Neural progenitor cell (in vitro differentiated cells): ENCODE measurements around the gene USP9X. TPM values are rescaled to one million over a fixed set of nuclear protein-coding genes. Genes with fewer than 3 reads are reported as not detected.

Experiments
- DNase-seq: peaks from one replicate; pipeline ENCODE4 v3.0.0-alpha.2; 2016; ENCODE audit warnings: low spot score
- H2AFZ ChIP-seq: fragments of 200-600 bp; sonication (generic); replicated peaks from 2 replicates; pipeline ENCODE4 v1.6.1; 2016; ENCODE audit warnings: antibody characterized with exemption
- H3F3A ChIP-seq: fragments of 200-600 bp; sonication (generic); 2 replicates; pipeline ENCODE4 v1.6.1; 2016; ENCODE audit warnings: antibody characterized with exemption, low read depth
- H3K27ac ChIP-seq: fragments of 200-600 bp; sonication (generic); 2 replicates; pipeline ENCODE4 v1.5.1; 2016; ENCODE audit warnings: mild to moderate bottlenecking
- H3K27me3 ChIP-seq: fragments of 200-600 bp; sonication (generic); 2 replicates; pipeline ENCODE4 v1.6.1; 2016; ENCODE audit warnings: mild to moderate bottlenecking, moderate library complexity
- H3K36me3 ChIP-seq: fragments of 200-600 bp; sonication (generic); 2 replicates; pipeline ENCODE4 v1.5.1; 2016
- H3K4me1 ChIP-seq: fragments of 200-600 bp; sonication (generic); 2 replicates; pipeline ENCODE4 v1.6.1; 2016; ENCODE audit warnings: mixed run types
- H3K4me2 ChIP-seq: fragments of 200-600 bp; sonication (generic); 2 replicates; pipeline ENCODE4 v1.6.1; 2016
- H3K4me3 ChIP-seq: fragments of 200-600 bp; sonication (generic); 2 replicates; pipeline ENCODE4 v1.5.1; 2016
- H3K79me2 ChIP-seq: fragments of 200-600 bp; sonication (generic); 2 replicates; pipeline ENCODE4 v1.6.1; 2016; ENCODE audit warnings: low read depth
- H3K9ac ChIP-seq: fragments of 200-600 bp; sonication (generic); 2 replicates; pipeline ENCODE4 v1.6.1; 2016
- H3K9me3 ChIP-seq: fragments of 200-600 bp; sonication (generic); 2 replicates; pipeline ENCODE4 v1.5.1; 2016; ENCODE audit warnings: low read depth
- H4K20me1 ChIP-seq: fragments of 200-600 bp; sonication (generic); 2 replicates; pipeline ENCODE4 v1.6.1; 2016; ENCODE audit warnings: low read depth
- H3K27ac Mint-ChIP-seq: 3 replicates; pipeline ENCODE4 v1.8.0; 2021; ENCODE audit warnings: mixed read lengths
- H3K27me3 Mint-ChIP-seq: 2 replicates; pipeline ENCODE4 v1.8.0; 2022; ENCODE audit warnings: low read depth, mild to moderate bottlenecking, inconsistent platforms, moderate library complexity, mixed read lengths; ENCODE audit not compliant: insufficient read depth
- H3K36me3 Mint-ChIP-seq: 3 replicates; pipeline ENCODE4 v1.8.0; 2021; ENCODE audit warnings: mixed read lengths
- H3K4me1 Mint-ChIP-seq: 3 replicates; pipeline ENCODE4 v1.8.0; 2021; ENCODE audit warnings: mixed read lengths
- H3K4me3 Mint-ChIP-seq: 3 replicates; pipeline ENCODE4 v1.8.0; 2021; ENCODE audit warnings: mild to moderate bottlenecking, moderate library complexity, mixed read lengths
- H3K9me3 Mint-ChIP-seq: 3 replicates; pipeline ENCODE4 v1.8.0; 2020; ENCODE audit warnings: mixed read lengths
- CTCF ChIP-seq: fragments of 200-600 bp; sonication (generic); IDR thresholded peaks from 2 replicates; pipeline ENCODE4 v1.5.1; 2017; ENCODE audit warnings: antibody characterized with exemption, mild to moderate bottlenecking
- EZH2 ChIP-seq: fragments of 200-600 bp; sonication (generic); IDR thresholded peaks from 2 replicates; pipeline ENCODE4 v1.6.1; 2017; ENCODE audit warnings: antibody characterized with exemption, mild to moderate bottlenecking, moderate library complexity
- EZH2phosphoT487 ChIP-seq: fragments of 200-600 bp; sonication (generic); IDR thresholded peaks from 2 replicates; pipeline ENCODE4 v1.6.1; 2017; ENCODE audit warnings: antibody characterized with exemption
- total RNA-seq: library from RNA; depleted of rRNA; stranded (reverse); fragments of >200 nt; gene quantifications from 2 replicates; pipeline ENCODE4 v1.2.3, GENCODE V29; 2015; ENCODE audit warnings: low replicate concordance

USP9X gene
- total RNA-seq, 1 donor from 2014 or later: 115 TPM

DNA sequence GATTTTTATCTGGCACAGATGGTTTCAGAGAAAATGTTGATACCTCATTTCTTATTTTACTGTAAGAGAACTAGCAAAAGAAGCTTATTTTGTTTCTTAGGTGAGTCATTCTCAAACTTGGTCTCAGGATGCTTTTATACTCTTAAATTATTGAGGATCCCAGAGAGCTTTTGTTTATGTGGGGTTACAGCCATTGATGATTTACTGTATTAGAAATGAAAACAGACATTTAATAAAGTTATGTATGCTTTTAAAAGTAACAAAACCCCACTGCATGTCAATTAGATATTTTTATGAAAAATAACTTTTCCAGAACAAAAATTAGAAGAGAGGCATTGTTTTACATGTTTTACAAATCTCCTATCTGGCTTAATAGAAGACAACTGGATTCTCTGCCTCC is 12.1 kb downstream of the USP9X start:
- H2AFZ ChIP-seq: no peak overlapping the region
- peaks cover 13% of the 10 kb centered on the region for H3K4me1 Mint-ChIP-seq
- peaks cover 85% of the 10 kb centered on the region for H4K20me1 ChIP-seq
- no peak overlapping the region for H3K27ac Mint-ChIP-seq
- H3K9ac ChIP-seq: no peak overlapping the region
- H3K79me2 ChIP-seq: peaks cover 100% of the 10 kb centered on the region
- no peak overlapping the region for H3K27ac ChIP-seq
- peaks cover 2% of the 10 kb centered on the region for H3K27me3 Mint-ChIP-seq
- peaks cover 26% of the 10 kb centered on the region for H3F3A ChIP-seq
- peaks cover 23% of the 10 kb centered on the region for H3K36me3 Mint-ChIP-seq
- peaks cover 28% of the 10 kb centered on the region for H3K4me1 ChIP-seq
- TF ChIP-seq EZH2phosphoT487: no peak
- TF ChIP-seq EZH2: no peak
- TF ChIP-seq CTCF: no peak
- peaks cover 10% of the 10 kb centered on the region for H3K9me3 Mint-ChIP-seq
- no peak overlapping the region for H3K4me3 ChIP-seq
- DNase-seq: no peak
- H3K4me3 Mint-ChIP-seq: no peak overlapping the region
- no peaks in the 10 kb centered on the region for H3K36me3 ChIP-seq
- H3K9me3 ChIP-seq: no peaks in the 10 kb centered on the region
- no peaks in the 10 kb centered on the region for H3K27me3 ChIP-seq
- H3K4me2 ChIP-seq: no peak overlapping the region

GRCh38 chrX:41100200-41100599 is 15.0 kb downstream of the USP9X start:
- peaks cover 17% of the 10 kb centered on the region for H3F3A ChIP-seq
- H3K27me3 ChIP-seq: no peaks in the 10 kb centered on the region
- peaks cover 24% of the 10 kb centered on the region for H3K4me1 ChIP-seq
- H2AFZ ChIP-seq: no peak overlapping the region
- Mint-ChIP-seq H3K27me3 (peaks cover 2% of the 10 kb centered on the region), H3K4me1 (peaks cover 10% of the 10 kb centered on the region), H3K4me3 (no peak overlapping the region), H3K36me3 (peaks cover 19% of the 10 kb centered on the region), H3K9me3 (peaks cover 10% of the 10 kb centered on the region), H3K27ac (no peak overlapping the region)
- DNase-seq: no peak
- H3K4me2 ChIP-seq: no peak overlapping the region
- H3K27ac ChIP-seq: no peak overlapping the region
- no peaks in the 10 kb centered on the region for H3K9me3 ChIP-seq
- peaks cover 85% of the 10 kb centered on the region for H4K20me1 ChIP-seq
- peaks cover 100% of the 10 kb centered on the region for H3K79me2 ChIP-seq
- TF ChIP-seq EZH2phosphoT487 (no peak), CTCF (no peak), EZH2 (no peak)
- no peak overlapping the region for H3K4me3 ChIP-seq
- H3K9ac ChIP-seq: no peak overlapping the region
- no peaks in the 10 kb centered on the region for H3K36me3 ChIP-seq

GRCh38 chrX:41100819-41101218 is 15.6 kb downstream of the USP9X start:
- H3K4me1 Mint-ChIP-seq: peaks cover 4% of the 10 kb centered on the region
- H3K36me3 ChIP-seq: no peaks in the 10 kb centered on the region
- H3K9me3 ChIP-seq: no peaks in the 10 kb centered on the region
- peaks cover 19% of the 10 kb centered on the region for H3K36me3 Mint-ChIP-seq
- no peaks in the 10 kb centered on the region for H3K27me3 ChIP-seq
- no peak for TF ChIP-seq EZH2phosphoT487
- TF ChIP-seq CTCF: no peak
- no peak for TF ChIP-seq EZH2
- no peak overlapping the region for H3K4me2 ChIP-seq
- H3F3A ChIP-seq: peaks cover 11% of the 10 kb centered on the region
- peaks cover 2% of the 10 kb centered on the region for H3K27me3 Mint-ChIP-seq
- H3K9me3 Mint-ChIP-seq: peaks cover 10% of the 10 kb centered on the region
- no peak overlapping the region for H3K4me3 Mint-ChIP-seq
- H4K20me1 ChIP-seq: peaks cover 82% of the 10 kb centered on the region
- H2AFZ ChIP-seq: no peak overlapping the region
- H3K27ac ChIP-seq: no peak overlapping the region
- H3K4me3 ChIP-seq: no peak overlapping the region
- H3K27ac Mint-ChIP-seq: no peak overlapping the region
- no peak overlapping the region for H3K9ac ChIP-seq
- H3K4me1 ChIP-seq: peaks cover 18% of the 10 kb centered on the region
- peaks cover 100% of the 10 kb centered on the region for H3K79me2 ChIP-seq
- DNase-seq: no peak
